GM18498 (cell line): Measurements from ENCODE around the gene ADGRF1.
"Not testable (repeated sequence)": the region's sequence is repeated elsewhere in the genome, so short reads cannot be mapped to it uniquely, and the experiment has no call there.

Source experiments
- ATAC-seq: cut with Tn5 transposase; IDR thresholded peaks from one replicate; pipeline ENCODE4 v1.9.1; 2021; ENCODE audit warnings: mild to moderate bottlenecking, moderate library complexity; ENCODE audit not compliant: unreplicated experiment

Gene ADGRF1

GRCh38 chr6:47061309-47062300 is 19.5 kb upstream of the ADGRF1 start:
- ATAC-seq: no peak

DNA sequence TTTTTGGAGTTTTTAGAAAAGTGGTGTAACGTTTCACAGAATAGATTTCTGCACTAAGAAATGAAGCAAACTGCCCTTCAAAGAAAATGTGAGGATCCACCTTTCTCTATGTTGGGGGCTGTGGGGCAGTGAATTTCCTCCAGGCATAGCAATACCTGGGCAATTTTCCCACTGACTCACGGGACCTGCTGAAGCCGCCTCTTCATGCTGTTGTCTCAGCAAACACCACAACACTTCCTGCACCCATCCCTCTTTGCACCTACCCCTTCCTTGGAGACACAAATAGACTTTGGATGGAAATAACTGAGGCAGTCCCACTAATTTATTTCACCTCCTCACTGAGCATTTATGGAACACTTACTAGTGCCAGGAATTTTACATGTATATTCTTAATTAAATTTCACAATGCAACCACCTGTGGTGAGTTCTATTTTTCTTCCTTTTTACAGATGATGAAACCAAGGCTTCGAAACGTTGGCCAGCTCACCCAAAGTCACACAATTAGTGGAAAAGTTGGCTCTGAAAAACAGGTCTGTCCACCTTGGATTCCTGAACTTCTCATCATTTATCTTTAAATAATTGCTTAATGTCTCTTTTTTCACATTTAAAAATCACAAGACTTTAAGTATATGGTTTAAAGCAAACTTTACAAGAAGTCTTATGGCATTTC is 17.2 kb upstream of the ADGRF1 start:
- no peak for ATAC-seq

DNA sequence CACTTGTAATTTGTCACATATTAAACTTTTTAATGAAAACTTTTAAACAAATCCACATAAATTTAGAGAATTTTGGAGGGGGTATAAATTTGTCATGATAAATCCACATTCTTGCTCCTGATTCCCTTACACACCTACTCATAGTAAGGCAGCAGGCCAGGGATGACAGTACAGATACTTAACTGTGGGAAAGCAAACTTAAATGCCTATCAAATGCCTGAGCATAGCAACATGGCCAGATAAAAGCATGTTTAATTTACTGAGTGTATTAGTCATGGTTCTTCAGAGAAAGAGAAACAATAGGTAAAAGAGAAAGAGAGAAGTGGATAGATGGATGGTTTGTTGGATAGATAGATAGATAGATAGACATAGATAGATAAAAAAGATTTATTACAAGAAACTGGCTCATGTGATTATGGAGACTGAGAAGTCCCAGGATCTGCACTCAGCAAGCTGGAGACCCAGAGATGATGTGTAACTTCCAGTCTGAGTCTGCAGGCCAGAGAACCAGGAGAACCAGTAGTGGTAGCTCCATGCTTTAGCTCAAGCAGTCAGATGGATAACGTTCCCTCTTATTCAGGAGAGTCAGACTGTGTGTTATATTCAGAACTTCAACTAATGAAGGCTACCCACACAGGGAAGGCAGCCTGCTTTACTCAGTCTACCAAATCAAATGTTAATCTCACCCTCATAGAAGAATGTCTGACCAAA is 15.9 kb upstream of the ADGRF1 start:
- no peak for ATAC-seq

DNA sequence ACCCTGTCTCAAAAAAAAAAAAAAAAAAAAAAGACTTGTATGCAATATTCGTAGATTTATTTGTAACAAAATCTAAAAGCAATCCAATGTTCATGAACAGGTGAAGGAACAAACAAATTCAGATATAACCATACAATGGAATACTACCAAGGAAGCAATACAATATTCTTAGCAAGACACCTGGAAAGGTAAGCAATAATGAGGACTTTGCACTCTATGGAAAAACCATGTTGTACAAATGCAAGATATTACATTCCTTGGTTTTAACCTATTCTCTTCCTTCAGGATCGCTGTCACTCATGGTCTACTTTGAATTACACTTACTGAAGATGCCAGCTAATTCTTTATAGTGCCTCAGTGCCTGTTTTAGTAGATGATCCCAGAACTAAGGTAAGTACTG is 14.7 kb upstream of the ADGRF1 start:
- ATAC-seq: no peak

GRCh38 chr6:47054302-47054701 is 12.2 kb upstream of the ADGRF1 start:
- not testable (repeated sequence) for ATAC-seq

DNA sequence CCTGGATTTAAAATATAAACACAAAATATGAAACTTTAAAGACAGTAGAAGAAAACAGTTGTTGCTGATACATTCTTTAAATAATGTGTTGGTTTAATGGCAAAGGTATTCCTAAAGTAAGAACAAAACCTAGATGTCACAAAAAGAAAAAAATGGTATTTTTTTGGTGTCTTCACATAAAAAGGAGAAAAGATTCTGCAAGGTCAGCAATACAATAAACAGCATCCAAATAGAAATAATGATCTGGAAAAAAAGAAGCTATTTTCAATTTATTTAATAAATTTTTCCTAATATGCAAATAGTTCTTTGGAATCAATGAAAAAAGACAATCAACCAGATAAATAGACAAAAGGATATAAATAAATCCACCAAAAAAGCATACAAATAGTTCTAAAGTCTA is 6.5 kb upstream of the ADGRF1 start:
- no peak for ATAC-seq

- peak; percentile 85 for ATAC-seq
These were observed 5.6 kb upstream of the ADGRF1 start for GRCh38 chr6:47047479-47048407.

- ATAC-seq: no peak
These were observed 5.0 kb upstream of the ADGRF1 start for GRCh38 chr6:47047097-47047478.

- ATAC-seq: no peak
These were observed 2.3 kb upstream of the ADGRF1 start for GRCh38 chr6:47044397-47044796.

DNA sequence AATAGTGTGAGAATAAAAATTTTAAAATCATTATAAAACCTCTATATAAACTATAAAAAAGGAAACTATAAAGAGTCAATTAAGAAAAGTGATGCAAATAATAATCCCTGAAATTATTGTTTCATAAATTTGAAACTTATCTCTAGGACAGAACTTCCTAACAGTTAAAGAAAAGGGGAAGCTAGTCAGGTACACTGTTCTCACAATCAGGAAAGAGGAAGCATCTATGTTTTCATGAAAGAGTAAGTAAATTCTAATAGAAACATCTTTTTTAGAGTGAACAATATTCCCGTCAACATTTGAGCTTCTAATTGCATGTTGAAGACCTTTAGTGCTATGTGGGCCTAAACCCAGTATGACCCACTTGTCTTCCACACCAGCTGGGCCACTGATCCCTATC is 1.2 kb upstream of the ADGRF1 start:
- ATAC-seq: no peak

DNA sequence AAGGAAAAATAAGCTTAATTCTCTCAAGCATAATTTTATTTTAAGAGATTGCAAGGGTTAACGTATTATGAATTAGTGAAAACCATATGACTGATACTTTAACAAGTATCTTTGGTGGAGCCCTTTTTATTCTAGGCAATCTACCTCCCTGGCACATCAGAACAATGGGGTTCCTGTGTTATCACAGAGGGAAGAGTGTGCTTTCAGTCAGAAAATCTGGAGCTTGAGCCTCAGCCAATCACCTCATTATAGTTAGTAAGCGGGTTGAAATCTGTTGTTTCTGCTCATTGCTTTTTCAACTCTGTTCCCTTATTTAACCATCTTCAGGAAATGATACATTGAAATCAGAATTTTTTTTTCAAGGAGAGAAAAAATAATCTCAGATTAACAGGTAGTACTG is 391 bp downstream of the ADGRF1 start:
- ATAC-seq: no peak

- no peak for ATAC-seq
These were observed 7.2 kb downstream of the ADGRF1 start for GRCh38 chr6:47034926-47035325.

- ATAC-seq: no peak
These were observed 7.7 kb downstream of the ADGRF1 start for GRCh38 chr6:47034421-47034820.

DNA sequence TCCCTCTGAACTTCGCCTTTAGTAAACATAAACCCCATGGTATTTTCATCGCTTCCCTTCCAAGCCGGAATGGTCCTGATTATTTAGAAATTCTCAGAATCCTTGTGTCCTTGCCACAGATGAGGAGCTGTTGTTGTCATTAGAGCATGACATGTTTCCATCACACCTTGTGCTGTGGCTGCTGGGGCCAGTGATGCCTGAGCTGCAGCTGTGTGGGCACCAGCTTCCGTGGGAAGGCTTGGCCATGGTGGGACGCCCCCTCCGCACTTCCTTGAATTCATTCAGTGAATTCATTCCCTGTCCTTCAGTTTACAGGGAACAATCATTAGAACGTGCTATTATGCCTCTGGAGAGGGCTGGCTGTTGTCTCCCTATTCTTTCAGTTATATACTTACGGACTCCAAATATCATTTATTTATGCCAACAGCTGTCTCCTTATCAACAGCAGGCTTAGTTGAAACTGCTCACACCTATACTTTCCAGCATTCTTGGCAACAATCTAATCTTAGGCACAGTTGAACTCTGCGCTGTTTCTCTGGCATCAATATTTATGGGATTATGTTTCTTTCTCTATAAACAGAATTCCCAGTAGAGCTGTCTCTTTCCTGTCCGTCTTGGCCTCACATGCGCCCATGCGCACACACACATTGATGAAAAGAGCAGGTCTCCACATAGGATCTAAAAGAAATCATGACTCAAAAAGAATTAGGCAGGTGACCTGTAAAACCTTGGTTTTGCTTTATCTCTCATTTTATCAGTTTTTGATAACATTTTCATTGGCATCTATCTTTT is 9.0 kb downstream of the ADGRF1 start:
- no peak for ATAC-seq

DNA sequence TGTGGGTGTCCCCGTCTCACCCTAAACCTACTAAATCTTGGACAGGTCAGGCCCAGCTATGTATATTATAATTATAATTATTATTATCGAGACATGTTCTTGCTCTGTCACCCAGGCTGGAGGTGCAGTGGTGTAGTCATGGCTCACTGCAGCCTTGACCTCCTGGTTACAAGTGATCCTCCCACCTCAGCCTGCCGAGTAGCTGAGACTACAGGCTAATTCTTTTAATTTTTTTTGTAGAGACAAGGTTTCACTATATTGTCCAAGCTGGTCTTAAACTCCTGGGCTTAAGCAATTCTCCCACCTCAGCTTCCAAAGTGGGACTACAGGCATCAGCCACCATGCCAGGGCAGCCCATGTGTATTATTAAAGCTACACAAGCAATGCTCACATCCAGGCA is 10.5 kb downstream of the ADGRF1 start:
- no peak for ATAC-seq

GRCh38 chr6:47029865-47030561 is 12.1 kb downstream of the ADGRF1 start:
- ATAC-seq: no peak

- no peak for ATAC-seq
These were observed 13.2 kb downstream of the ADGRF1 start for GRCh38 chr6:47028835-47029360.

GRCh38 chr6:47027315-47027714 is 14.8 kb downstream of the ADGRF1 start:
- ATAC-seq: no peak

DNA sequence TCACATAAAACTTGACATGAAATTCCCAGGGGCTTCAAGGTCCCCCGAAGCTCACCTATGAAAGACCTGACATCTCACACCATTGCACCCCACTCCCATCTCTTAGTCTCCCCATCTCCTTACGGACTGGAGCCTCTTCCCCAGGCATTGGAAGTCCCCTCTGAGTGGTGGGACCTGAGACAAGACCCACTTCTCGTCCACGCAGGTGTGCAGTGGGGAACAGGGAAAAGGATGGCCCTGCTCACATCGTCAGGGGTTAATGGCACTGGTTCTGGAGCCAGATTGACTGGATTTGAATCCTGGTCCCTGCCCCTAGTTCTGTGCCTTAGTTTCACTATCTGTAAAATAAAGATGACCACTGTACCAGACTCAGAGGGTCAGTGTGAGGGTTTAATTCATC is 15.5 kb downstream of the ADGRF1 start:
- ATAC-seq: no peak
